ENCODE measurements around the gene ZBED3.

The ZBED3 gene

DNA sequence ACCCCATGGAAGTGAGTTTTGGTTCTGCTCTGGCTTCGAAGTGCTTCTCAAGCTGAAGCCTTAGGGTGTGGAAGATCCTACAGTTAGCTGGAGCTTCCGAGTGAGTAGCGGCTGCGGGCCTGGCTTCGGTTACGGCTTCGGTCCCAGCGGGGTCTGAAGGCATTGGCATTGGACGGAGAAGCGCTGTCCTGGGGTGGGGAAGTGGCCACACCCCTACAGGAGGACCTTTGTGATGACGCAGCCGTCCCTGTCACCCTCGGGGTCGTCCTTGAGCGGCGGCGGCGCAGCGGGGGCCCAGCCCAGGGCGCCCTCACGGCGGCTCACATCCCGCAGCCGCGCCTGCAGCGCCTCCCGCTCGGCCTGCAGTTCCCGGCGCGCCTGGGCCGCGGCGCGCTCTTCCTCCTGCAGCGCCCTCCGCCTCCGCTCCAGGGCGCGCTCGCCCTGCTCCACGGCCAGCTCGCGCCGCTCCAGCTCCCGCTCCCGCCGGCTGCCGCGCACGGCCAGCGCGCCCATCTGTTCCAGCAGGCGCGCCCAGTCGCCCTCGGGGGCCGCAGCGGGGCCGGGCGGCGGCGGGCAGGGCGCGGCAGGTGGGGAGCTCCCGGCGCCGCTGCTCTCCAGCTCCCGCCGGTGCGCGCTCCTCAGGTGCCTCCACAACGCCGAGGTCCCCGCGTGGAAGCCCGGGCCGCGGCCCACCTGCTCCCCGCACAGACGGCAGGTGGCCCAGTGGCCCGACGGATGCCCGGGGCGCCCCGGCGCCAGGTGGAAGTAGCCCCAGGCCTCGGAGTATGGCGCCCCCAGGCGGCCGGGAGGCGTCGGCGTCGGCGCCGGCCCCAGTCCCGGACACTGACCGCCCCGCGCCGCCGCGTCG is 9.9 kb downstream of the ZBED3 start:
- DNase-seq (ENCODE audit: low read depth), result peak; percentile 42

DNA sequence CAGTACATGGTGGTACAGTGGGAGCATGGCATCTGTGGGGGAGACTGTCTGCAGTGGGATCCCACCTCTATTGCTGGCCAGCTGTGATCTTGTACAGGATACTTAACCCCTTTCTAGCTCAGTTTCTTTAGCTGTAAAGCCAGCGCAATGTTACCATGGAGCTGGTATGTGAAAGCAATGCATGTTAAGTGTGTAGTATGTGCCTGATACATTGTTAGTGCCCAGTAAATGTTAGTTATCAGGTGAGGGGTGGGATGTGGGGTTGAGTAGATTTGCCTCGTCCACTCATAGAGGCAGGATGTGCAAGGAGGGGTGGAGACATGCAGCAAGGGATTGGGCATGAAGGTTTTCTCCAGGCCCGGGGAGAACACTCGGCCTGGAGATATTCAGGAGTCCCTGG is 12.3 kb downstream of the ZBED3 start:
- DNase-seq (ENCODE audit: low read depth), result no peak

DNA sequence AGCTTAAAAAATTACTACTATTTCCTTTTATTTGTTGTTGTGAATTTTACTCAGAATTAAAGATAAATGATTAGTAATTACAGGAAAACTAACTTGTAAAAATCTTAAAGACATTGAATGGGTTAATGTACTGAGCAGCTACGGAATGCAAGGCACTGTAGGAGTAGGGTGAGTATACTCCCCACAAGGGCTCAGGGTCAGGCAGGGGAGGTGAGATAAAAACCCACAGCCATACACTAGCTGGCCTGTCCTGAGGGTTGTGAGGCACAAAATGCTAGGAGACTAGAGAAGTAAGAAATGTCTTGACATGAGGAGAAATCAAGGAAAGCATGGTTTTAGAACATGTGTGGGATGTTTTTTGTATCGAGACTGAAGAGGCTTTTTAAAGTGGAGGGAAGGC is 13.4 kb downstream of the ZBED3 start:
- DNase-seq (ENCODE audit: low read depth), result no peak

DNA sequence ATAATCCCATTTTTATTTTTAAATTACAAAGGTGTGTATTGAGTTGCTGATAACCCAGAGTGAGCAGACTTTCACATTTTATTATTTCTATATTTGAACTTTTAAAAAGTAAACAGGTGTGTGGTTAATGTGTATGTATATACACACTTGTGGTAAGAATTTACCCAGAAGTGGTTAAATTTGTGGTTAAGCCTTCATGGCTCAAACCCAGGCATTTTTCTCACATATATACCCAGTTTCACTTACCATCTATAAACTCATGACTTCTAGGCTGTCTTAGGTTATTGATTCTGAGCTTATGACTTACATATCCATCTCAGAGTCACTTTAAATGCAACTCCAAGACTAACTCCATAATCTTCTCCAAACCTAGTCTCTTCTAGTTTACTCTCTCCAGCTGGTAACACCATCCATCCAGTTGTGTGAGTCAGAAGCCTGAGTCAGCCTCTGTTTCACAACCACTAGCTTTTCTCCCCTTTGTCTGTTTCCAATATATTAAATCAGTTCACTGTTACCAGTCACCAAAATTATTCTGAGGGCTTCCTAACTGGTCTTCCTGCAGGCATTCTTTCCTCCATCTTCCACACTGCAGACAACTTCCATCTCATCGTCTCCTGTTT is 20.2 kb downstream of the ZBED3 start:
- DNase-seq (ENCODE audit: low read depth), result no peak

DNA sequence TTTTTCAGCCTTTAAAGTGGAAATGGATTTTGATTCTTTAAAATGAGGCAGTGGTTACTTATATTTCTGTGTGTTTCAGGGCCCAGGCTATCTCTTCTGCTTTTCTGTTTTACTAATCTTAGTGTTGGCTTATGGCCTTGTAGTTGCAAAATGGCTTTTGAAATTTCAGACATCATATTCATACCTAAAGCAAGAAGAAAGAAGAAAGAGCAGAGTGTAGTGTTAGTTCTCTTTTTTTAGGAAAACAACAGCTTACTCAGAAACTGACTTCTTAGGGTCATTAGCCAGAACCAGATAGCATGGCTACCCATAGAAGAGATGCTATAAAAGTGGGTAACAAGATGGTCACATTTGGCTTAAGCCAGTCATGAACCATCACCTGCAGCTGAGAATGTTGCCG is 20.9 kb downstream of the ZBED3 start:
- DNase-seq (ENCODE audit: low read depth), result no peak

DNA sequence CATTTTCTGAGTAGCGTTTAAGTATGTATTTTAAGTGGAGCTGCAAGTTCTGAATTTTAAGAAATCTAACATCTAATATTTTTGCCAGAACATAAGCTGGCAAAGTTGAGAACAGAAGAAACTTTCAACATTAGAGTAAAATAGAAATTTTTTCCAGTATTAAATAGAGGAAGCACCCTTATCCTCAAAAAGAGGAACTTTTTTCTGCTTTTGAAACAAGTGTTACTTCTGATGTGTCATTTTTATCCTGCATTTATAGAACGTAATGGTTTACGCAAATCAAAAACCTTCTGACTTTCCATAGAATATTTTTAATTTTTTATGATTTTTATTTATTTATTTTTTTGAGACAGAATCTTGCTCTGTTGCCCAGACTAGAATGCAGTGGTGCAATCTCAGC is 21.8 kb downstream of the ZBED3 start:
- no peak for DNase-seq (ENCODE audit: low read depth)

DNA sequence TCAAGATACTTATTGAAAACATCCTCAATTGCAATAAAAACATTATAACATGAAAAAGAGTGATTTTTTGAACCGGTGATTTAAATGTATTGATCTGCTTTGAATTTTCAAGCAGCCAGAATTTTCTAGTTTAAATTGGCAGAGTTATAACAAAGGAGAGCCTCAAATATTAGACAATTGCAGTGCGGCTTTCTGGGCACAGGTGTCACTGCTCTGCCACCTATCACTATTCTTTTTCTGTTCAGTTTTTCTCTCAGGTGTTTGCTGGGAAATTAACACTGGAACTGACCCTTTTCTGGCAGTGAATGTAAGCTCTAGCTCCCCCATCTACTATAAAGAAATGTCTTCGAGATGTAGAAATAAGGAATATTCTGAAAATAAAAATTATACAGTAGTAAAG is 23.0 kb downstream of the ZBED3 start:
- no peak for DNase-seq (ENCODE audit: low read depth)

DNA sequence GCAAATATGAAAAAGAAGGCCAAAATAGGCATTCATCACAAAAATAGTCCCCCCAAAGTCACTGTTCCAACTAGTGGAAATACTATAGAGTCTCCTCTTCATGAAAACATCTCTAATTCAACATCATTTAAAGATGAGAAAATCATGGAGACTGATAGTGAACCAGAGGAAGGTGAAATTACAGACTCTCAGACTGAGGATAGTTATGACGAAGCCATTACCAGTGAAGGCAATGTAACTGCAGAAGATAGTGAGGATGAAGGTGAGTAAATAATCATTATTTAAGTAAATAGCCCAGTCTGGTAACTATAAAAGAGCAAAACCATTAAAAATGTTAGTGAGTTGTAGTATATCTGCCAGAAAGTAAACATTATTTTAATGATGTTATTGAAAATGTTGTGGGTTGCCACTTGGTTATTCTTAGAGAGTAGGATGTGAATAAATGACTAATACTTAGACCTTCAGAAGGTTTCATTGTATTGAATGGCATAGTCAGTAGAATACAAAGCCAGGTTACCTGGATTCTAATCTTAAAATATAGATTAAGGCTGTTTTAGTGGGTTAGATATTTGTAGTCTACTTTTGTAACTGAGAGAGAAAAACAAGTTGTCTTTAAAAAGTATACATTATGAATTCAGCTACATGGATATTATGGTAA is 40.5 kb downstream of the ZBED3 start:
- no peak for DNase-seq (ENCODE audit: low read depth)

DNA sequence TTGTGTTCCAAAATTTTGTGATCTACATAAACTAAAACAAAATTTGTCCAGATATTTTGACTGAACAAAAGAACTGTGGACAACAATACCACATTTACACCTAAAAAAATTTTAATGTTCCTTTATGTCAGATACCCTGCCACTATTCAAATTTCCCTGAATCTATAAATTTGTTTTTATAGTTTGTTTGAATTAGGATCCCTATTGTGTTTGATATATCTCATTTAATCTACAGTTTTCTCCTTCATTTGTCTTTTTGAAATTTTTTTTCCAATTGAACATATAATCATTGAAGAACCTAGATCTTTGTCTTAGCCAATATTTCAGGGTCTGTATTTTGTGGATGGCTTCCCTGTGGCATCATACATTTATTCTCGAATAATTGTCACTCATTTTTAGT is 51.1 kb downstream of the ZBED3 start:
- no peak for DNase-seq (ENCODE audit: low read depth)

DNA sequence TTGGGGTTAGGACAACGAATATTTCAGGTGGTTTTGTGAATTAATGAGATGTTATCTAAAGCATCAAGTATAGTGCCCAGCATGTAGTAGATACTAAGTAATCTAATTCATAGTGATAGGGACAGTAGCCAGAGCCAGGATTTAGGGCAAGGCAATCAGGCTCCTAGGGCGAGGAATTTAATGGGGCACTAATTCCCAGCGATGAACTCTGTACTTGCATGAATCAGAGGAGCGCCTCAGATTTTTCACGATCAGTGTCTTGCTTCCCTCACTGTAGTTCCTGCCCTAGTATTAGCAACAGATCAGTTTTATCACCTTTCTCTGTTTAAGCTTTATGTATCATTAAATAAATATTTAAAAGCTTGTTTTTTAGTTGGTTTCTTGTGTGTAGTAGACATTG is 53.7 kb downstream of the ZBED3 start:
- no peak for DNase-seq (ENCODE audit: low read depth)

DNA sequence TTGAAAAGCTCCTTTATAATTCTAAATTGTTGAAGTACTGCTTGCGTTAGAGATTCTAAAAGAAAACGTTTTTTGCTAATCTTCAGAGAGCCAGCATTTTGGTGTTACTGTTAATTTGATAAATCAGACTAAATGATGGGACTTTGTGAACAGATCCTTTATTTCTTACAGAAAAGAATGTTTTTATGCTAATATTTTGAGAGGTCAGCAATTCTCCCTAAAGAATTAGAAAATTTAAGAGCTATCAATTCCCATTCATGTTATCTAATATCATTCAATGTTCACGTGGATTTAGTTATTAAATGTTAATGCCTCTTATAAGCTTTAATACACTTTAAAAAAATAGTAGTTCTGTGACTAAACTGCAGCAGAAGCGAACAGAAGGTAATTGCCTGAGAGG is 54.5 kb downstream of the ZBED3 start:
- DNase-seq (ENCODE audit: low read depth), result no peak

DNA sequence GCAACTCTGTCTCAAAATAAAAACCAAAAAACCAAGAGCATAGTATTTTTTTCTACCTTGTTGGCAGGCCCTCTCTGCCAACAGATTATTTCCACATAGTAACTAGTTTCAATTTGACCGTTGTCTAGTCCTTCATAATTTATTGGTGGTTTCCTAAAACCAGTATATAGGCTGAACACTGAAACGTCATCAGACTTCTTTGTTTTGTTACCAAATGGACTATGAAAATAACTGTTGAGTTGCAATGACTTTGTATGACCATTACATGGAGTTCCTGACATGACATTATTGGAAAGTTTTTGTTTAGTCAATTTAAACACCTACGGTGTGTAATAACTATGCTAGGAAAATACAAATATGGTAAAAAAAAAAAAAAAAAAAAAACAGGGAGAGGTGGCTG is 55.2 kb downstream of the ZBED3 start:
- DNase-seq (ENCODE audit: low read depth), result no peak

DNA sequence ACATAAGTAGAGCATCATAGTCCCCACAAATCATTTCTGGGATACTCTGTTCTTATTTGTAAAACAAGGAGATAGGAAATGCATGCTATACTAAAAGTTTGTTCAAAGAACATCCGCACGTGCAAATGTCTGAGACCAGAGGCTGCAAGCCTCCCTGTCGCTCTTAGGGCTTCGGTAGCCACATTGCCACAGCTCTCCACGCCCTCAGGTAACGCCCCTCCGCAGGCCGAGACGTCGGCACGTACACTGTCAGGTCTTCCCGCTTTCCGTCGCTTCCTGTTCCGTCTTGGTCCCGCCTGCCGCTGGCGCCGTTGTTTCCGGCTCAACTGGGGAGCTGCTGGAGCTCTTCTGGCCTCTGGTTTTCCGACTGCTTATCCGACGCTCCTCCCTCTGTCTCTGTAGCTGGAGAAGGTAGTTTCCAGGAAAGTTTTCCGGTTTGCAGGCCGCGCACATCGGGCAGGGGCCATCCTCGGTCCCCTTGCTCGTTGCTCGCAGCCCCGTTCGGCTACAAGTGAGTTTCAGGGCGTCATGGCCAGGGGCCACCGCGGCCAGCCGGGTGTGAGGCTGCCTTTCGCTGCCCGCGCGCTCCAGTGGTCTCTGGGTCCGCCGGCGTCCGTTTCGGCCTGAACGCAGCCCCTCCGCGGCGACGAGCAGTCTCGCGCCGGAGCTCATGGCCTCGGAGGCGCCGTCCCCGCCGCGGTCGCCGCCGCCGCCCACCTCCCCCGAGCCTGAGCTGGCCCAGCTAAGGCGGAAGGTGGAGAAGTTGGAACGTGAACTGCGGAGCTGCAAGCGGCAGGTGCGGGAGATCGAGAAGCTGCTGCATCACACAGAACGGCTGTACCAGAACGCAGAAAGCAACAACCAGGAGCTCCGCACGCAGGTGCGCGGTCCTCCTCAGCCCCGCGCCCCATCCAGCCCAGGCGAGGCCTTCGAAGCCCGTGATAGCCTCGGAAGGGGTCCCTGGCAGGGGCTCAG is 56.7 kb downstream of the ZBED3 start, which contains the start of gene AGGF1:
Gene AGGF1 (plus strand): TSS at position 308 of the 975 bp plus-strand sequence. CDS start 363 bp downstream, at position 671.
- peak; percentile 75 for DNase-seq (ENCODE audit: low read depth)

DNA sequence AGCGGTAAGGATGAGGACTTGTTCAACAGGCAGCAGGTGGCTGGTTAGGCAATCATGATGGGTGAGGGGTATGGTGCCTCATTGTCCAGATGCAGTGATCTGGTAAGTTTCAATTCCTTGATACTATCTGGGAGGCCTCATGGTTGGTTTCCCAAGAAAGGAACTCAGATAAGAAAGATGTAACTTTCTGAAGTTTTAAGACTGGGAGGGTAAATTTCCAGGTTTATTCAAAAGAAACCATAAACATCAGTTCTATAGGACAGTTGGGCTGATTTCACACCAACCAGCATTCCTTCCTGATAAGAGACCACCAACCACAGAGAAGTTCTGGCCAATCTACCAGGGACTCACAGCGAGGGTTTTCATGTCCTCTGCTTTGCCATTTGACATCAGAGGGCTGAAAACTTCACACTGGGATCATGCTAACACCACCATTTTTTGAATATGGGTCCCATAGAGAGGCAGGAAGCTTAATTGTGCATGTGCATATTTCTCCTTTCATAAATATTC is 57.7 kb downstream of the ZBED3 start:
- DNase-seq (ENCODE audit: low read depth), result no peak

DNA sequence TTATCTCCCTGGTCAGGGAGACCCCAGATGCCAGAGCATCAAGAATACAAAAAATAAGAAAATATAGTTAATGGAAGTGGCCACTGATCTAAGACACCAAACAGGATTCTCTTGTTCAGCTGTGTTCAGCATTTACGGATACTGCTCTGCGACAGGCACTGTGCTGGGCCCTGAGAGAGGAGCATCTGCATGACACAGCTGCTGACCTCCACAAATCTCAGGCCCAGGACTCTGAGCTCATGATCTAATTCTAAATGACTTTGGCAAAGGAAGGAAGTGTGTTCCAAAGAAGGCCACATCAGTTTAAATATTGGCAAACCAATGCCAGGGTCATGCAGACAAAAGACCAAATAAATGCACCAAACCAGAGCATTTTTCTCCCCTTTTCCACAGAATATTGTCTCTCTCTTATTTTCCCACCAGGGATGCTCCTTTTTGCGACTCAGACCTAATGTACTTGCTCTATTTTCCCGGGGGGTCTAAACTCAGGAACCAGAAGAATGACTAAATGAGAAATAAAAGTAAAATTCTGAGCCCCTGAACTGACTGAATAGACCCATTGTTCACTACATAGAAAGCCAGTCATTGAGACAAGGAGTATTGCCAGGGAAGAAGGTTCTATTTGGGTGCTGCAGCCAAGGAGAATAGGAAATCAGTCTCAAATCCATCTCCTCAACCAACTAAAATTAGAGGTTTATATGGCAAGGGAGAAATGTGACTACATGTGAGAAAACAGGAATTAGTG is 58.3 kb downstream of the ZBED3 start:
- DNase-seq (ENCODE audit: low read depth), result no peak

DNA sequence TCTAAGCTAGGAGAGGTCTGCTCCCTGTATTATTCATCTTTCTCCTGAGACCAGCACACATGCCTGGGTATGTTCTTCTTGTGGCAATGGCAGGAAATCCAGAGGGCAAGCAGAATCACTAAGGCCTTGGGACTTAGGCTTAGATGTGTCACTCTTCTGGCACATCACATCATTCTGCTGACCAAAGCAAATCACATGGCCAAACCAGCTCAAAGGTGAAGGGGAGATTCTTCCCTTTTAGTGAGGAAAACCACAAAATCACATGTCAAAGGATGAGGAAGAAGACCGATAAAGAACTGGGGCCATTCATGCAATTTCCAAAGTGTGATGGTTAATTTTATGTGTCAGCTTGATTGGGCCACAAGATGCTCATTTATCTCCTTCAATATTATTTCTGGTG is 62.6 kb downstream of the ZBED3 start:
- no peak for DNase-seq (ENCODE audit: low read depth)

DNA sequence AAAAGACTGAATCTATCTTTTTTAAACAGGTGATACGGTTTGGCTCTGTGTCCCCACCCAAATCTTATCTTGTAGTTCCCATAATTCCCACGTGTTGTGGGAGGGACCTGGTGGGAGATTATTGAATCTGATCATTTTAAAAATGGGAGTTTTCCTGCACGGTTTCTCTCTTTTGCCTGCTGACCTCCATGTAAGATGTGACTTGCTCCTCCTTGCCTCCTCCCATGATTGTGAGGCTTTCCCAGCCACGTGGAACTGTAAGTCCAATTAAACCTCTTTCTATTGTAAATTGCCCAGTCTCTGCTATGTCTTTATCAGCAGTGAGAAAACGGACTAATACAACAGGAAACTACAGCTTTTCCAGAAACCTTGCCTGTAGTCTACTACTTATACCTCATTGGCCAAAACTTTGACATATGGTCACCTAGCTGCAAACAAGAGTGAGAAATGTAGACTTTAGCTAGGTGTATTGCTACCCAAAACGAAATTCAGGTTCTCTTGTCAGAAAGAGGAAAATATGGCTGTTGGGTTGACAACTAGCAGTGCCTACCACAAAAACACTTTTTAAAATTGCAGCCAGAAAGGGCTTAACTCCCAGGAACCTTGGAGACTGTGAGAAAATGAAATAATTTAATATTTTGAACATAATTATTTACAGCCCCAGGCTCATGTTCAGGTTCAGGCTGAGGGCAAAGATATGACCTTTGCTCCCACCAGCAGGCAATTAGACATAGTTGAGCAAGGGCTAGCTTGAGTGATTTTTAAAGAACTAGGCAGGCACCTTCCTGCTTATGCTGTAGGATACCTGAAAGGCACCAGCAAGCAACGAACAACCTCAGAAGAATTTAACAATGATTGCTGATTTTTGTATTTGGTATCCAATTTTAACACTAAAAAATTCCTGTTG is 64.3 kb downstream of the ZBED3 start:
- no peak for DNase-seq (ENCODE audit: low read depth)
